OCI-LY7 (cell line): Measurements from ENCODE around the gene PLCB1. TPM values are rescaled to one million over a fixed set of nuclear protein-coding genes. Genes with fewer than 3 reads are reported as not detected.

Experiments
- BruUV-seq: library from RNA; stranded (reverse); fragments of 400-500 nt; replicated peaks from 2 replicates; lab custom pipeline; 2021; lab: Mats Ljungman, UMichigan
- CTCF ChIA-PET: fragments of 300-600 bp; sonication (Branson Sonifier 250); formaldehyde crosslinking; loops from one replicate; lab custom pipeline; 2022; ENCODE audit warnings: antibody characterized with exemption; ENCODE audit not compliant: unreplicated experiment; lab: Charles Lee
- POLR2A ChIA-PET: fragments of 300-600 bp; sonication (Branson Sonifier 250); formaldehyde crosslinking; loops from one replicate; lab custom pipeline; 2022; ENCODE audit warnings: antibody characterized with exemption; lab: Charles Lee
- DNase-seq: peaks from one replicate; pipeline ENCODE4 v3.0.0-alpha.2; 2015; ENCODE audit warnings: low spot score
- H2AFZ ChIP-seq: fragments of 200-600 bp; sonication (generic), shearing (Covaris generic); 2 replicates; pipeline ENCODE4 v1.6.1; 2014; ENCODE audit warnings: mild to moderate bottlenecking, antibody characterized with exemption, low read length, moderate library complexity
- H3K27ac ChIP-seq: fragments of 200-600 bp; sonication (generic); 2 replicates; pipeline ENCODE4 v1.5.1; 2014; ENCODE audit warnings: mixed run types, low read depth, mild to moderate bottlenecking, moderate library complexity, low read length, inconsistent platforms; ENCODE audit not compliant: poor library complexity, severe bottlenecking
- H3K36me3 ChIP-seq: fragments of 200-600 bp; sonication (generic); 2 replicates; pipeline ENCODE4 v1.6.1; 2014; ENCODE audit warnings: mild to moderate bottlenecking, antibody characterized with exemption, low read length, moderate library complexity, mixed read lengths; ENCODE audit not compliant: insufficient read depth
- H3K4me1 ChIP-seq: fragments of 200-600 bp; sonication (generic); 2 replicates; pipeline ENCODE4 v1.5.1; 2014; ENCODE audit warnings: mild to moderate bottlenecking, low read length; ENCODE audit not compliant: insufficient read depth, poor library complexity, severe bottlenecking
- H3K4me2 ChIP-seq: fragments of 200-600 bp; sonication (generic); 2 replicates; pipeline ENCODE4 v1.6.1; 2014; ENCODE audit warnings: mild to moderate bottlenecking, low read length
- H3K4me3 ChIP-seq: fragments of 200-600 bp; sonication (generic); 2 replicates; pipeline ENCODE4 v1.5.1; 2014; ENCODE audit warnings: mild to moderate bottlenecking, low read depth, low read length; ENCODE audit not compliant: poor library complexity, severe bottlenecking
- H3K79me2 ChIP-seq: fragments of 200-600 bp; sonication (generic); 2 replicates; pipeline ENCODE4 v1.6.1; 2016; ENCODE audit warnings: low read depth, mild to moderate bottlenecking, low read length, moderate library complexity, mixed read lengths; ENCODE audit not compliant: insufficient read depth
- H3K9me2 ChIP-seq: fragments of 200-600 bp; sonication (generic); 2 replicates; pipeline ENCODE4 v1.6.1; 2016; ENCODE audit warnings: mild to moderate bottlenecking, low read length, mixed read lengths; ENCODE audit not compliant: insufficient read depth
- H3K9me3 ChIP-seq: fragments of 200-600 bp; sonication (generic); 2 replicates; pipeline ENCODE4 v1.6.1; 2014; ENCODE audit warnings: mild to moderate bottlenecking, mixed run types, low read length, mixed read lengths
- H4K20me1 ChIP-seq: fragments of 200-600 bp; sonication (generic); 2 replicates; pipeline ENCODE4 v1.6.1; 2014; ENCODE audit warnings: mild to moderate bottlenecking, antibody characterized with exemption, low read length, moderate library complexity, mixed read lengths; ENCODE audit not compliant: insufficient read depth
- EZH2phosphoT487 ChIP-seq: fragments of 200-600 bp; sonication (generic); IDR thresholded peaks from 2 replicates; pipeline ENCODE4 v1.6.1; 2018; ENCODE audit warnings: low read depth, borderline replicate concordance, mild to moderate bottlenecking, mixed run types, antibody characterized with exemption, low read length, moderate library complexity, mixed read lengths
- intact Hi-C: fragments of 100-400 bp; cut with micrococcal nuclease; formaldehyde crosslinking; loops from one replicate; pipeline ENCODE4 v1.10.0; 2022; ENCODE audit not compliant: unreplicated experiment
- total RNA-seq, 2 experiments: library from RNA; depleted of rRNA in 1 of 2; stranded (reverse); fragments of >200 nt in 1 of 2; shearing (Covaris generic) in 1 of 2; gene quantifications; 2 replicates each; pipeline ENCODE4 v1.2.3, GENCODE V29; 2014 to 2022
- TF ChIP-seq, protein P1 (sequence below): fragments of 200-600 bp; sonication (generic); conservative IDR thresholded peaks from 2 replicates; pipeline ENCODE4 v1.5.1; 2014; ENCODE audit warnings: mild to moderate bottlenecking, antibody characterized with exemption, low read length, moderate library complexity, mixed read lengths

Gene PLCB1
- total RNA-seq, 2 experiments from 2014 or later = 14.6 to 30.5 TPM

DNA sequence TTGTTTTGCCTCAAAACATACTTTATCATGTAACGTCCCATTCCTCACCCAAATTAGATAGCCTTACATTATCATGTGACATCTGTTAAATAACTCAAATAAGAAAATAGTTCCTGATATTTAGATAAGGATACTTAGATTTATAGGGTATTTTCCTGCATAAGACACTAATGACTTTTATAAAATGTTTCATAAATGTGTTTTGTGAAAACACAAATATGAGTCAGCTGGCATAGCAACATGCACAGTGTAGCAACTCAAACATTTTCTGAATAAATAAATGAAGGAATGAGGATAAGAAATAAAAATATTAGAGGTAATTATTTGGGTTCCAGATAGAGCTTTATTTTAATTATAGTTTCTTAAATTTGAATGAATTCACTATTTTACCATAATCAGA lies 476.4 kb downstream of the PLCB1 start:
- ChIA-PET CTCF (no interaction called here), POLR2A (interaction anchor here (0.6 to 1.5 kb wide), 6 partner anchors 17 to 66 kb away, joined by 3 to 5 read pairs (median 3); no protein-coding TSS in a partner anchor)
- Histone ChIP-seq H4K20me1 (no peaks in the 10 kb centered on the region), H3K4me3 (no peak overlapping the region), H2AFZ (no peak overlapping the region), H3K36me3 (no peaks in the 10 kb centered on the region), H3K4me2 (no peak overlapping the region), H3K9me2 (no peaks in the 10 kb centered on the region), H3K79me2 (no peaks in the 10 kb centered on the region), H3K4me1 (peaks cover 9% of the 10 kb centered on the region), H3K9me3 (peaks cover 5% of the 10 kb centered on the region; the same call in 1 of the 2 replicates), H3K27ac (no peak overlapping the region)
- no peak for DNase-seq
- TF ChIP-seq, protein P1, sequence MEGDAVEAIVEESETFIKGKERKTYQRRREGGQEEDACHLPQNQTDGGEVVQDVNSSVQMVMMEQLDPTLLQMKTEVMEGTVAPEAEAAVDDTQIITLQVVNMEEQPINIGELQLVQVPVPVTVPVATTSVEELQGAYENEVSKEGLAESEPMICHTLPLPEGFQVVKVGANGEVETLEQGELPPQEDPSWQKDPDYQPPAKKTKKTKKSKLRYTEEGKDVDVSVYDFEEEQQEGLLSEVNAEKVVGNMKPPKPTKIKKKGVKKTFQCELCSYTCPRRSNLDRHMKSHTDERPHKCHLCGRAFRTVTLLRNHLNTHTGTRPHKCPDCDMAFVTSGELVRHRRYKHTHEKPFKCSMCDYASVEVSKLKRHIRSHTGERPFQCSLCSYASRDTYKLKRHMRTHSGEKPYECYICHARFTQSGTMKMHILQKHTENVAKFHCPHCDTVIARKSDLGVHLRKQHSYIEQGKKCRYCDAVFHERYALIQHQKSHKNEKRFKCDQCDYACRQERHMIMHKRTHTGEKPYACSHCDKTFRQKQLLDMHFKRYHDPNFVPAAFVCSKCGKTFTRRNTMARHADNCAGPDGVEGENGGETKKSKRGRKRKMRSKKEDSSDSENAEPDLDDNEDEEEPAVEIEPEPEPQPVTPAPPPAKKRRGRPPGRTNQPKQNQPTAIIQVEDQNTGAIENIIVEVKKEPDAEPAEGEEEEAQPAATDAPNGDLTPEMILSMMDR = no peak
- TF ChIP-seq EZH2phosphoT487 = no peak
- intact Hi-C loops = loop anchor here (10.0 kb wide), 1 partner anchor 204 kb away; no protein-coding TSS in a partner anchor
- no TSS peak for BruUV-seq

DNA sequence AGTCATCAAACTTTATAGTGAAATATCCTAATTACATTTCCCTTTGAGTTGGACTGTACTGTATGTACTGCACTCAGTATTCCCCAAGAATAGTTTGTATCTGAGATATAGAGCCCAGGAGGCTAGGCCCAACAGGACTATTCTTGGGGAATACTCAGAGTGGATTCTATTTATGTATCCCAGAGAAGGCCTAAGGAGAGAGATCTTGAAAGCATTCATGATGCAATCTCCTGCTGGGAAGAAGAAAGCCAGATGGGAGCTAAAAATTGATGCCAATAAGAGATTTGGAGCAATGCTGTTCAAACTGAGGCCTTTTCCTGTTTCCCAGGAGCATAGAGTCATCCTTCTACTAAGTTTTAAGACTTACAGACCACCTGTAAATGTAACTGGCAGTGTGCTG lies 484.7 kb downstream of the PLCB1 start:
- TF ChIP-seq, protein P1 = no peak
- no peak for TF ChIP-seq EZH2phosphoT487
- Histone ChIP-seq H3K9me2 (no peaks in the 10 kb centered on the region; the same call in 1 of the 2 replicates), H3K9me3 (no peaks in the 10 kb centered on the region), H3K27ac (no peak overlapping the region), H3K79me2 (no peaks in the 10 kb centered on the region), H2AFZ (no peak overlapping the region), H3K4me2 (no peak overlapping the region), H3K4me1 (peaks cover 10% of the 10 kb centered on the region), H3K4me3 (no peak overlapping the region), H3K36me3 (no peaks in the 10 kb centered on the region), H4K20me1 (no peaks in the 10 kb centered on the region)
- no TSS peak for BruUV-seq
- no peak for DNase-seq
- ChIA-PET POLR2A (interaction anchor here (0.7 kb wide), 1 partner anchor 26 kb away, joined by 3 read pairs; no protein-coding TSS in a partner anchor), CTCF (no interaction called here)
- intact Hi-C loops = no loop called here

DNA sequence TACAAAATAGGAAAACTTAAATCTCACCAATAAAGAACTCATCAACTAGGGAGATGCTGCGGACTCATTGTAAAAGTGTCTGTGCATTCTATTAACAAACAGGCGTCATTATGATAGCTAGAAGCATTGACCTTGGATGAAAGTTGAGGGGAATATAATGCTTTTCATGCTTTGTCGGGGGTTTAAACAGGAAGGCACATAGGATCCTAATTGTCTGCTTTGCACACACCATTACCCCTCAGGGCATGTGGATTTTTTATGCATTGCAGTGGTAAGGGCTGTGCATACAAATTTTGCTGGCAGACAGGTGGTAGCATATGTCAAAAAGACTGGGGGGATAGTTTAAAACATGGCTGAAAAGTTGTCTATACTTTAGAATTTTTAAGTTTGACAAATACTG lies 488.9 kb downstream of the PLCB1 start:
- H4K20me1 ChIP-seq = no peaks in the 10 kb centered on the region
- intact Hi-C loops = no loop called here
- DNase-seq = no peak
- no peaks in the 10 kb centered on the region for H3K79me2 ChIP-seq
- H3K4me3 ChIP-seq = no peak overlapping the region
- peaks cover 5% of the 10 kb centered on the region for H3K4me1 ChIP-seq
- no peaks in the 10 kb centered on the region for H3K9me3 ChIP-seq
- no peaks in the 10 kb centered on the region for H3K36me3 ChIP-seq
- POLR2A ChIA-PET = interaction anchor here (0.6 kb wide), 1 partner anchor 1072 kb away, joined by 8 read pairs; no protein-coding TSS in a partner anchor
- no TSS peak for BruUV-seq
- H3K4me2 ChIP-seq = no peak overlapping the region
- H3K27ac ChIP-seq = no peak overlapping the region
- no peak overlapping the region for H2AFZ ChIP-seq
- H3K9me2 ChIP-seq = no peaks in the 10 kb centered on the region; the same call in 1 of the 2 replicates
- CTCF ChIA-PET = no interaction called here
- TF ChIP-seq, protein P1 = no peak
- no peak for TF ChIP-seq EZH2phosphoT487
